ENCODE measurements around the gene APOA4.

GRCh38 chr11:116777056-116777455 lies 46.0 kb downstream of the APOA4 start:
- no peak for TF ChIP-seq CTCF (IDR thresholded peaks at IDR 0.05; ENCODE audit: low read depth, low read length, missing input control)
- TF ChIP-seq ZBTB33 (IDR thresholded peaks at IDR 0.05) = no peak
- no peak for TF ChIP-seq MAX (IDR thresholded peaks at IDR 0.05)
- no peak for TF ChIP-seq ATF3 (IDR thresholded peaks at IDR 0.05)
- no peak for TF ChIP-seq NR2F2 (IDR thresholded peaks at IDR 0.05)
- peak in 1 of 2 donors; percentile 17 for TF ChIP-seq RAD21 (IDR thresholded peaks at IDR 0.05)
- TF ChIP-seq SP1 (IDR thresholded peaks at IDR 0.05) = peak; percentile 50
- no peak for TF ChIP-seq GABPA (IDR thresholded peaks at IDR 0.05 in 1 of 2, conservative IDR thresholded peaks at IDR 0.05 in 1 of 2)
- no peak for TF ChIP-seq EGR1 (IDR thresholded peaks at IDR 0.05; ENCODE audit: low read depth in 2 of 2)
- TF ChIP-seq TAF1 (conservative IDR thresholded peaks at IDR 0.05) = no peak
- TF ChIP-seq JUND (IDR thresholded peaks at IDR 0.05) = no peak
- TF ChIP-seq YY1 (IDR thresholded peaks at IDR 0.05) = no peak
